RWPE1 (cell line): ENCODE data around the gene SLC6A9.
A peak's percentile ranks its signal among the peaks of the same experiment; 100 is the strongest.

Experiments
- CTCF ChIA-PET: fragments of 350-600 bp; sonication (Branson Sonifier 250); formaldehyde crosslinking; extraction: SDS; loops from one replicate; lab custom pipeline; 2021; lab: Yijun Ruan, JAX
- POLR2A ChIA-PET: fragments of 400-600 bp; formaldehyde crosslinking; extraction: SDS; loops from one replicate; lab custom pipeline; 2020; ENCODE audit warnings: antibody characterized with exemption; ENCODE audit not compliant: low non-redundant PET; lab: Yijun Ruan, JAX
- DNase-seq: peaks from one replicate; pipeline ENCODE4 v3.0.0; 2012; ENCODE audit warnings: low spot score
- H3K27ac ChIP-seq: fragments of 450-650 bp; 2 replicates; pipeline ENCODE4 v1.5.1; 2017
- CTCF ChIP-seq: fragments of 450-650 bp; conservative IDR thresholded peaks from 2 replicates; pipeline ENCODE4 v1.5.1; 2017; ENCODE audit warnings: low read depth, mild to moderate bottlenecking

Gene SLC6A9

GRCh38 chr1:43983253-43983899, 47.9 kb downstream of the SLC6A9 start:
- DNase-seq: no peak
- TF ChIP-seq CTCF: no peak
- peak overlapping the region; percentile 94 for H3K27ac ChIP-seq
- ChIA-PET CTCF (no interaction called here), POLR2A (no interaction called here)

- ChIA-PET POLR2A (no interaction called here), CTCF (no interaction called here)
- DNase-seq: no peak
- no peak for TF ChIP-seq CTCF
- H3K27ac ChIP-seq: peak overlapping the region; percentile 94
Observed at GRCh38 chr1:43982808-43983207, 48.5 kb downstream of the SLC6A9 start.

GRCh38 chr1:43982241-43982640, 49.0 kb downstream of the SLC6A9 start:
- H3K27ac ChIP-seq: peak overlapping the region; percentile 94
- DNase-seq: no peak
- ChIA-PET POLR2A (no interaction called here), CTCF (no interaction called here)
- no peak for TF ChIP-seq CTCF

- no peak for DNase-seq
- POLR2A ChIA-PET: no interaction called here
- CTCF ChIA-PET: no interaction called here
- no peak for TF ChIP-seq CTCF
- H3K27ac ChIP-seq: peak overlapping the region; percentile 94
Observed at GRCh38 chr1:43981636-43982035, 49.6 kb downstream of the SLC6A9 start.

- DNase-seq: peak; percentile 38
Observed at GRCh38 chr1:43981135-43981491, 50.1 kb downstream of the SLC6A9 start.

More at GRCh38 chr1:43981135-43981491, 50.1 kb downstream of the SLC6A9 start:
- CTCF ChIA-PET: no interaction called here
- peak overlapping the region; percentile 94 for H3K27ac ChIP-seq
- TF ChIP-seq CTCF: no peak
- POLR2A ChIA-PET: no interaction called here
